Activated naive CD4-positive, alpha-beta T cell treated with anti-CD3 and anti-CD28 coated beads, Interleukin-2, amount 50 U/mL, for 24 hours (primary cell): ENCODE data around the gene MAST2.

Experiments
- H3K27ac Mint-ChIP-seq: one replicate; pipeline ENCODE4 v1.8.0; 2021; ENCODE audit warnings: mild to moderate bottlenecking, mixed read lengths
- H3K27me3 Mint-ChIP-seq: one replicate; pipeline ENCODE4 v1.8.0; 2021; ENCODE audit warnings: mixed read lengths
- H3K36me3 Mint-ChIP-seq: one replicate; pipeline ENCODE4 v1.8.0; 2021; ENCODE audit warnings: mixed read lengths
- H3K4me1 Mint-ChIP-seq: one replicate; pipeline ENCODE4 v1.8.0; 2021; ENCODE audit warnings: mixed read lengths
- H3K4me3 Mint-ChIP-seq: one replicate; pipeline ENCODE4 v1.8.0; 2021; ENCODE audit warnings: mild to moderate bottlenecking, mixed read lengths
- H3K9me3 Mint-ChIP-seq: one replicate; pipeline ENCODE4 v1.8.0; 2021; ENCODE audit warnings: mixed read lengths

Gene MAST2

GRCh38 chr1:45989249-45989648, 185.8 kb downstream of the MAST2 start:
- no peak overlapping the region for H3K27ac Mint-ChIP-seq
- H3K27me3 Mint-ChIP-seq: no peaks in the 10 kb centered on the region
- no peaks in the 10 kb centered on the region for H3K9me3 Mint-ChIP-seq
- H3K36me3 Mint-ChIP-seq: peaks cover 3% of the 10 kb centered on the region
- H3K4me1 Mint-ChIP-seq: no peaks in the 10 kb centered on the region
- no peak overlapping the region for H3K4me3 Mint-ChIP-seq

GRCh38 chr1:45994423-45994822, 191.0 kb downstream of the MAST2 start:
- Mint-ChIP-seq H3K27me3 (no peaks in the 10 kb centered on the region), H3K9me3 (no peaks in the 10 kb centered on the region), H3K4me3 (no peak overlapping the region), H3K27ac (no peak overlapping the region), H3K36me3 (peaks cover 4% of the 10 kb centered on the region), H3K4me1 (no peaks in the 10 kb centered on the region)

DNA sequence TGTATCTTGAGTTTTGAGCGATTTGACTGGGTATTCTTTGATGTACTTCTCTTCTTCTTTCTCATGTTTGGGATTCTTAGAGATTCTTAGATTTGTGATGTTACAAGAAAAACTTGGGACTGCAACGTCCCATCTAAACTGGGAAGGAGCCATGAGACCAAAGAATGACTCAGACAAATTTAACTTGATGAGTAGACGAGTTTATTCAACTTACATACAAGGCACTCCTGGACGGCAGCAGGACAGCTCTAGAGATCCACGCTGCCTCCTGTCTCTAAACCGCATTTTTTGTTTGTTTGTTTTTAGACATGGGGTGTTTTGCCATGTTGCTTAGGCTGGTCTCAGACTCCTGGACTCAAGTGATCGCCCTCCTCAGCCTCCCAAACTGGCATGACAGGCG, 191.9 kb downstream of the MAST2 start:
- Mint-ChIP-seq H3K9me3 (no peaks in the 10 kb centered on the region), H3K4me1 (no peaks in the 10 kb centered on the region), H3K27me3 (no peaks in the 10 kb centered on the region), H3K36me3 (peaks cover 7% of the 10 kb centered on the region), H3K27ac (no peak overlapping the region), H3K4me3 (no peak overlapping the region)

GRCh38 chr1:45998020-45998617, 194.7 kb downstream of the MAST2 start:
- no peaks in the 10 kb centered on the region for H3K4me1 Mint-ChIP-seq
- no peak overlapping the region for H3K27ac Mint-ChIP-seq
- H3K27me3 Mint-ChIP-seq: no peaks in the 10 kb centered on the region
- no peak overlapping the region for H3K4me3 Mint-ChIP-seq
- H3K36me3 Mint-ChIP-seq: peaks cover 5% of the 10 kb centered on the region
- H3K9me3 Mint-ChIP-seq: no peaks in the 10 kb centered on the region

DNA sequence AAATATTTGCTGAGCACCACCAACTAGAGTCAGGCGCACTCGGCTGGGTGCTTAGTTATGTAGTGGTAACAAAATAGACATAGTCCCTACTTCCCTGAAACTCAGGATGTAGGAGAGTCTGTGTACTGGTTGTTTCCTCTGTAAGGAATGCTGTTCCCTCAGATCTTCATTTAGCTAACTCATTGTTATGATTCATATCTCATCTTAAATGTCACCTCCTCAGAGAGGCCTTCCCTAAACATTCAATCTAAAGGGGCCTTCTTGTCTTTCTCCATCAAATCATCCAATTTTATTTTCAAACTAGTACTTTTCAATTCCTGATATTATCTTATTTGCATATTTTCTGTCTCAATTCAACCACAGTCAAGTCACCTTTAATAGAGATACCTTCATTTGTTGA, 196.1 kb downstream of the MAST2 start:
- no peaks in the 10 kb centered on the region for H3K27me3 Mint-ChIP-seq
- peaks cover 5% of the 10 kb centered on the region for H3K36me3 Mint-ChIP-seq
- H3K4me1 Mint-ChIP-seq: no peaks in the 10 kb centered on the region
- H3K9me3 Mint-ChIP-seq: no peaks in the 10 kb centered on the region
- H3K27ac Mint-ChIP-seq: no peak overlapping the region
- no peak overlapping the region for H3K4me3 Mint-ChIP-seq

DNA sequence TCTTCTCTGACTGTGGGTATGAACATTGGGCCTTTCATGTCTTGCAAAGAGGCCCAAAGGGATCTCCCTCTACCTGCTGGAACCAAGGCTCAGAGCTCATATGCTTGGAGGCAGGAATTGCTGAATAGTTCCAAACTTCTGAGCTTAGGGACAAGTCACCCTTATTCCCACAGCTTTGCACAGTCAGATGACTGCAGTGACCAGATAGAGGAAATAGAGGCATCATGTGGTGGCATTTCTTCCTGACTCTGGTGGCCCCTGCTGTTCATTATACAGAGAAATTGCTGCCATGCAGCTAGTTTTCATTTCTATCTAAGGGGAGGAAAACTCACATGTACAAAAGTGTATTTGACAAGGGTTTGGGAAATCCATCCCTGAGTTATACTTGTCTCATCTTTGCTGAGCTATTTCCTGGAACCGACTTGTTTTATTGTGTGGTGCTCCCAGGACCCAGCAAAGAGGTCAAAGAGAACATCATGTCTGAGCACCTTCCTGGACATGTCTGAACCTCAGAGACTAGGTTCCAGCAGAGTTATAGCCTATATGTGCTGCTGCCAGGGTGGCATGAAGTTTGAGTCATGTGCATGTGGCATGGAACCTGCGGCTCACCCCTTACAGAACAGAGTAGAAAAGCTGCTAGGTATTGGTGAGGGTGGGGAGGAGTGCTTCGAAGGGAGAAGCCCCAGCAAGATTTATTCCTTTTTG, 197.8 kb downstream of the MAST2 start:
- H3K9me3 Mint-ChIP-seq: no peaks in the 10 kb centered on the region
- no peak overlapping the region for H3K4me3 Mint-ChIP-seq
- no peaks in the 10 kb centered on the region for H3K4me1 Mint-ChIP-seq
- no peak overlapping the region for H3K27ac Mint-ChIP-seq
- H3K27me3 Mint-ChIP-seq: no peaks in the 10 kb centered on the region
- peaks cover 5% of the 10 kb centered on the region for H3K36me3 Mint-ChIP-seq

DNA sequence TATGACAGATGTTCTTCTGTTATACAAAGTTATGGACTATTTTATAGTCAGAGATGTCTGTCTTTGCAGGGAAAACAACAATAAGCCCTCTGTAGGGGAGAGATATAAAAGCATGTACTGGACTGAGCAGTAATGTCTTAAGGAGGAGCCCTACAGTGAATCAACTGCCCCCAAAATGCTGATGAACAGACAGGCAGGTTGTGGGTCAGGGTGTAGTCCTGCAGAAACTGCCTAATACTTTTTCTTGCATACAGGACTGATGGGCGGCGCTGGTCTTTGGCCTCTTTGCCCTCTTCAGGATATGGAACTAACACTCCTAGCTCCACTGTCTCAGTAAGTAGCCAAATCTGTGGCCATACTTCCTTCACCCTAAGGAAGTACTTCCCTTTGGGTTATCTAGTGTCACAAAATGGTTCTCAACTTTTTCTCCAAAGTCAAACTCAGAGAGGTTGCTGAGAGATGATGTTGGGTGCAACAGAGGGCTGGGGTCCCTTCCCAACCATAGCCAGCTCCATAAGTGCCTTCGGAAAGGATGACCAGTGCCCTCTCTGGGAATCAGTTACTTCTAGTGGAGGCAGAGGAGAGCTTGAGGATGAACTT, 199.2 kb downstream of the MAST2 start:
- no peak overlapping the region for H3K4me3 Mint-ChIP-seq
- no peaks in the 10 kb centered on the region for H3K27me3 Mint-ChIP-seq
- H3K9me3 Mint-ChIP-seq: no peaks in the 10 kb centered on the region
- no peak overlapping the region for H3K27ac Mint-ChIP-seq
- H3K36me3 Mint-ChIP-seq: peaks cover 9% of the 10 kb centered on the region
- no peaks in the 10 kb centered on the region for H3K4me1 Mint-ChIP-seq

GRCh38 chr1:46003315-46003714, 199.9 kb downstream of the MAST2 start:
- Mint-ChIP-seq H3K36me3 (peaks cover 9% of the 10 kb centered on the region), H3K9me3 (no peaks in the 10 kb centered on the region), H3K4me1 (no peaks in the 10 kb centered on the region), H3K4me3 (no peak overlapping the region), H3K27ac (no peak overlapping the region), H3K27me3 (no peaks in the 10 kb centered on the region)

DNA sequence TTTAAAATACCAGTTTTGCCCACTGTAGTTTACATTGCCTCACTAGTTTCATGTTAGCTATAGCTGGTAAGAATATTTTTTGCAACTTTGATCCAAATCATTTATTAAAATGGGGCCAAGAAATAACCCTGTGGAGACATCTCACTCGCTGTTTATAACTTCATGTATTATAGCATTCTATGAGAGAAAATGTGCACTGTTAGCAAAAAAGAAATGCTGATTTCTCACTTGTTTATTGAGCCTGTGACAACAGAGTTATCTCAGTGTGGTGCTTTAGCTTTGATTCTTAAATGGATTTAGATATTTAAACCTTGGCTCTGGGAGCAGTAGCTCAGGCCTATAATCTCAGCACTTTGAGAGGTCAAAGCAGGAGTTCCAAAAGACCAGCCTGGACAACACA, 201.1 kb downstream of the MAST2 start:
- Mint-ChIP-seq H3K27ac (no peak overlapping the region), H3K27me3 (no peaks in the 10 kb centered on the region)

DNA sequence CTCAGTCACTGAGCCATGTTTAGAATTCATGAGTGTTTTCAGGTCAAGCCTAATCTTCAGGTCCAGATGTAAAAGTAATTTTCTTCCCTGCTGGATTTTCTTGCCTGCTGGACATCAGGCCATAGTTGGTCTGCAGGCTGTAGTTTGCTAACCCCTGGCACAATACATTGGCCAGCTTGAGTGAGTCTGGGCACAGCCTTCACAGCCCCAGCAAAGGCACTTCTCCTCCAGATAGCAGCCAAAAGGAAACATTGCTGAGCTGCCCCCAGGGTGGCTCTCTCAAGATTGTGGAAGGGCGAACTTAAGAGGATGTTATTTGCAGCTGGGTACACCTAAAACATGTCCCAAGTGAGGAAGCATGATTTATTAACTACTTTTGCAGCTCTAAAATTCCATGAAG, 202.2 kb downstream of the MAST2 start:
- Mint-ChIP-seq H3K27me3 (no peaks in the 10 kb centered on the region), H3K9me3 (no peaks in the 10 kb centered on the region), H3K36me3 (peaks cover 18% of the 10 kb centered on the region), H3K4me3 (no peak overlapping the region), H3K4me1 (no peaks in the 10 kb centered on the region), H3K27ac (no peak overlapping the region)

More for the DNA sequence above, 201.1 kb downstream of the MAST2 start:
- peaks cover 15% of the 10 kb centered on the region for H3K36me3 Mint-ChIP-seq
- H3K4me3 Mint-ChIP-seq: no peak overlapping the region
- no peaks in the 10 kb centered on the region for H3K9me3 Mint-ChIP-seq
- no peaks in the 10 kb centered on the region for H3K4me1 Mint-ChIP-seq

- Mint-ChIP-seq H3K27ac (no peak overlapping the region), H3K27me3 (no peaks in the 10 kb centered on the region), H3K9me3 (no peaks in the 10 kb centered on the region), H3K4me1 (no peaks in the 10 kb centered on the region), H3K36me3 (peaks cover 18% of the 10 kb centered on the region), H3K4me3 (no peak overlapping the region)
Observed at GRCh38 chr1:46008585-46008984, 205.2 kb downstream of the MAST2 start.

GRCh38 chr1:46010611-46011010, 207.2 kb downstream of the MAST2 start:
- Mint-ChIP-seq H3K36me3 (peaks cover 21% of the 10 kb centered on the region), H3K27me3 (no peaks in the 10 kb centered on the region), H3K4me3 (no peak overlapping the region), H3K9me3 (no peaks in the 10 kb centered on the region), H3K4me1 (no peaks in the 10 kb centered on the region), H3K27ac (no peak overlapping the region)

DNA sequence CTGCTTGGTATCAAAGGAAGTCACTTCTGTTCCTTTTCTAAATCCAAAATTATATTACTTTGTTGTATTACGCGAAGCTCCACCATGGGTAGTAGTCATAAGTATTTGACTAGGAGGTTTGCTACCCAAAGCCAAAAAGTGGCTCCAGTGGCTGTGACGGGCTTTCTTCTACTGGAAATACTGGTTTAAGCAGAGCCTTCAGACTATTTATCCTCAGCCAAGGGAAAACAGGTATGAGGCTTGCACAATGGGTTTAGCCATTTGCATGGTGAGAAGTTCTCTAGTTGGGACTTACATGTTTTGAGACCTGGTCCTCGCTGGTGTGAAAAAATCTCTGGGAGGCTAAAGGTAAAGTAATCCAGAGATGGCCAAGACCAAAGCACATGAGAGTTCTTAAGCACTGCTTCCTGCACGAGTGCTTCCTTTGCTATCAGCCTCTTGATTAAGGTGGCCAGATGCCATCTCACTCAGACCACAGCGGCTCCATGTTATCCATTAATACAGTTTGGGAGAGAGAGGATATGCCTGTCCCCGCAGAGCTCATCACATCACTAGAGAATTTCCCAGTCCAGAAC, 207.8 kb downstream of the MAST2 start:
- H3K27me3 Mint-ChIP-seq: no peaks in the 10 kb centered on the region
- H3K36me3 Mint-ChIP-seq: peaks cover 19% of the 10 kb centered on the region
- H3K4me1 Mint-ChIP-seq: no peaks in the 10 kb centered on the region
- no peaks in the 10 kb centered on the region for H3K9me3 Mint-ChIP-seq
- H3K27ac Mint-ChIP-seq: no peak overlapping the region
- H3K4me3 Mint-ChIP-seq: no peak overlapping the region

DNA sequence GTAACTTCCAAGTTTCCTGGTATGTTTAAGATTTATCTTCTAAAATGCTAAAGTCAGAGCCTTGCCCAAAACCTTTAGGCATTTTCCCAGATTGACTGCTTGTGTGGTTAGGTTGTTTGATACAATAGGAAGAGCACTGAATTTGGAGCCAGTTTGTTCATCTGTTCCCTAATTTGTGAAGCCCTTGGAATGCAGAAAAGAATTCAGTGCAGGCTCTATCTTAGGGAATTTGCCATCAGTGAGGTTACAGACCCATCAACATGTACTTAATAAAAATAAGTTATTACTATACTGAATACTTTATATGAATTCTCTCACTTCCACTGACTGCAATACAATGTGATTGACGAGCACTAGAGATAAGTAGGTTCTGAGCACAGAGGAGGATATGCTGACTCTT, 208.8 kb downstream of the MAST2 start:
- H3K27me3 Mint-ChIP-seq: no peaks in the 10 kb centered on the region
- H3K36me3 Mint-ChIP-seq: peaks cover 15% of the 10 kb centered on the region
- H3K4me1 Mint-ChIP-seq: no peaks in the 10 kb centered on the region
- H3K27ac Mint-ChIP-seq: no peak overlapping the region
- H3K9me3 Mint-ChIP-seq: no peaks in the 10 kb centered on the region
- H3K4me3 Mint-ChIP-seq: no peak overlapping the region

DNA sequence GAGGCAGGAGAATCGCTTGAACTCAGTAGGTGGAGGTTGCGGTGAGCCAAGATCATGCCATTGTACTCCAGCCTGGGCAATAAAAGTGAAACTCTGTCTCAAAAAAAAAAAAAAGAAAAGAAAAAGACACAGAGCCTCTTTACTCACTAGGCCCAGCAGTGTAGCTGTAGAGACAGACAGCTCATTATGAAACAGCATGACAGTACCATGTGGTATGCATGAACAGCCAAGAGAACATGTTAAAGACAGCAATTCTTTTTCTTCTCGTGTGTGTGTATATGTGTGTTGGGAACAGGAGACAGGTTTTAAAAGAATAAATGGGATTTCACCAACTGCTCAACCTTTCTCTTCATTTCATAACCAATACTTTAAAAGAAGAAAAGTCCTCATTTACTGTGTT, 210.2 kb downstream of the MAST2 start:
- Mint-ChIP-seq H3K9me3 (no peaks in the 10 kb centered on the region), H3K27ac (no peak overlapping the region), H3K36me3 (peaks cover 13% of the 10 kb centered on the region), H3K27me3 (no peaks in the 10 kb centered on the region), H3K4me3 (no peak overlapping the region), H3K4me1 (no peaks in the 10 kb centered on the region)

DNA sequence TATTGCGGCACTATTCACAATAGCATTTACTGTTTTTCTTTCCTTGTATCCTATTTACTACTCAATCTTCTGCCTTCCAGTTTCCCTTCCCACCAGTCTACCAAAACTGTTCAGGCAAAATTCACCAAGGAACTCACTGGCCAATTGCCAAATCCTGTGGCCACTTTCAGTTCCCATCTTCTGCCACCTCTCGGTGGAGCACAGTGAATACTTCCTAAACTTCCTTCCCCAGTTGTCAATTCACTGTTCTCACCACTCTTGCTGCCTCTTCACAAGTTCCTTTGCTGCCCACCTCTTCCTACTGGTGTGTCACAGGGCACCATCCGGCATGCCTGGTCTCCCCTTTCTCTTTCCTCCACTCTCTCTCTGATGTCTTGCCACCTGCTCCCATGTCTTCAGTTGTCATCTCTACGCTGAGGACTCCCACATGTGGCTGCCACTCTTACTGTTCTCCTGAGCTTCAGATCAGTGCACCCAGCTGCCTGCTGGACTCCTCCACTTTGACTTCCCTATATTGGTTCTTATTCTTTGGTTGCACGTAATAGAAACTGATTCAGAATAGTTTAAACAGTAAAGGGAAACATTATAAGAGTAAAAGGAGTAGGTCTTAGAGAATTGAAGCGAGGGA, 214.6 kb downstream of the MAST2 start:
- Mint-ChIP-seq H3K4me1 (no peaks in the 10 kb centered on the region), H3K9me3 (no peaks in the 10 kb centered on the region), H3K4me3 (no peak overlapping the region), H3K27ac (no peak overlapping the region), H3K36me3 (peaks cover 3% of the 10 kb centered on the region), H3K27me3 (no peaks in the 10 kb centered on the region)
